ENCODE data around the gene PDCD7. TPM values are rescaled to one million over a fixed set of nuclear protein-coding genes. Genes with fewer than 3 reads are reported as not detected.

PDCD7 gene
- total and polyA plus RNA-seq, 2 of the 4 experiments (the other 2 are of a cell fraction): 4.7 to 12.3 TPM

DNA sequence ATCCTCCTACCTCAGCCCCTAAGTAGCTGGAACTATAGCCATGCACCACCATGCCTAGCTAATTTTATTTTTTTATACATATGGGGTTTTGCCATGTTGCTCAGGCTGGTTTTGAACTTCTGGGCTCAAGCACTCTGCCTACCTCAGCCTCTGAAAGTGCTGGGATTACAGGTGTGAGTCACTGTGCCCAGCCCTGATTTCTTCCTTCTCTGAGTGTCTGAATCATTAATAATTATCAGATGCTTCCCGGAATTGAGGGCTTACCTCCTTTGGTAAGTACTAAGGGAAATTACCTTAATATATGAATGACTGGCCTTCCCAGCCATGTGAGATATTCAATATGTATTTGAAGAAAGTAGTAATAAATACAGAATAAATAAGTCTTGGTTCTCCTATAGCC lies 44.3 kb upstream of the PDCD7 start:
- H3K9ac ChIP-seq (ENCODE audit: low read depth, low read length): no peak overlapping the region
- H2AFZ ChIP-seq (replicated peaks; ENCODE audit: low read length, poor library complexity): no peak overlapping the region
- no peak overlapping the region for H4K5ac ChIP-seq (ENCODE audit: low read depth, low read length)
- no peak overlapping the region for H4K91ac ChIP-seq (ENCODE audit: insufficient read depth, low read depth, low read length)
- CTCF ChIA-PET: no interaction called here
- in situ Hi-C loops (cut with MboI; ENCODE audit: low sequenced_read_pairs) (no loop called here), intact Hi-C loops (cut with micrococcal nuclease) (no loop called here), dilution Hi-C loops (cut with HindIII; ENCODE audit: low sequenced_read_pairs, unreplicated experiment) (no loop called here)
- H2AK5ac ChIP-seq (ENCODE audit: low read depth, low read length): no peak overlapping the region
- H3K79me1 ChIP-seq (ENCODE audit: low read depth in 1 of 2, low read length in 2 of 2): peaks cover 19 to 48% of the 10 kb centered on the region in 2 experiments
- no peak overlapping the region for H2BK20ac ChIP-seq (ENCODE audit: low read depth, low read length)
- H4K8ac ChIP-seq (ENCODE audit: low read depth in 2 of 2, low read length in 2 of 2): no peak overlapping the region
- H3K18ac ChIP-seq (ENCODE audit: low read depth, low read length): no peak overlapping the region
- peaks cover 27% of the 10 kb centered on the region for H3K36me3 ChIP-seq (ENCODE audit: control insufficient read depth, insufficient read depth, low read length)
- no peak overlapping the region for H3K4me3 ChIP-seq (ENCODE audit: insufficient read depth, low read depth, low read length)
- H3K9me3 ChIP-seq (ENCODE audit: control insufficient read depth, insufficient read depth, low read length): no peaks in the 10 kb centered on the region
- no TSS peak for BruUV-seq (replicated peaks)
- H3K23ac ChIP-seq (ENCODE audit: low read depth, low read length): no peak overlapping the region
- no peak for DNase-seq
- POLR2A ChIA-PET (ENCODE audit: unreplicated experiment): no interaction called here
- no peak overlapping the region for H2BK5ac ChIP-seq (ENCODE audit: low read depth, low read length, poor library complexity, severe bottlenecking)
- WGBS, 2 experiments (ENCODE audit: extremely low coverage in 2 of 2, insufficient read length in 1 of 2): no CpG with 5 or more reads among the region's 1 CpG
- H2BK120ac ChIP-seq (ENCODE audit: low read depth, low read length): no peak overlapping the region
- 0 out of 2 replicates have a peak, but pooled peaks cover 1% of the 10 kb centered on the region for H3K9me1 ChIP-seq (ENCODE audit: insufficient read depth, low read length)
- H3K4me2 ChIP-seq (ENCODE audit: low read depth, low read length): no peak overlapping the region
- H3K56ac ChIP-seq (ENCODE audit: extremely low read depth, insufficient read depth, low read length): no peak overlapping the region
- H3K4ac ChIP-seq (ENCODE audit: low read depth, low read length): no peak overlapping the region
- peaks cover 16% of the 10 kb centered on the region for H4K20me1 ChIP-seq (ENCODE audit: insufficient read depth, low read length)
- TF ChIP-seq MAFK (IDR thresholded peaks at IDR 0.05; ENCODE audit: low read depth, low read length): no peak
- TF ChIP-seq BHLHE40 (IDR thresholded peaks at IDR 0.05; ENCODE audit: low read depth, low read length): no peak
- no peak for TF ChIP-seq CEBPB (IDR thresholded peaks at IDR 0.05; ENCODE audit: low read depth, low read length)
- no peak for TF ChIP-seq MAZ (IDR thresholded peaks at IDR 0.05; ENCODE audit: borderline replicate concordance, low read depth, low read length)
- TF ChIP-seq CHD1 (IDR thresholded peaks at IDR 0.05; ENCODE audit: low read depth, low read length): no peak
- no peak for TF ChIP-seq NFE2L2 (IDR thresholded peaks at IDR 0.05; ENCODE audit: low read depth, low read length)
- no peak overlapping the region for H3K27ac ChIP-seq (ENCODE audit: insufficient read depth, low read length)
- no peak overlapping the region for H3K14ac ChIP-seq (replicated peaks; ENCODE audit: low read depth, low read length)
- no peak for ATAC-seq (ENCODE audit: low read depth)
- no peak overlapping the region for H2AK9ac ChIP-seq (replicated peaks; ENCODE audit: low read depth, low read length, poor library complexity)
- no peaks in the 10 kb centered on the region for H3K27me3 ChIP-seq (ENCODE audit: control insufficient read depth, insufficient read depth, low read length)
- H2BK15ac ChIP-seq (ENCODE audit: low read depth, low read length): no peak overlapping the region
- no peaks in the 10 kb centered on the region for H3K4me1 ChIP-seq (ENCODE audit: control insufficient read depth, insufficient read depth, low read length)
